Measurements from ENCODE around the gene MYO7B. TPM values are rescaled to one million over a fixed set of nuclear protein-coding genes. Genes with fewer than 3 reads are reported as not detected.

The MYO7B gene
- total RNA-seq, 4 donors from 2014 or later: 0.30 to 0.78 TPM; not detected in 2

GRCh38 chr2:127622561-127623387, 87.3 kb downstream of the MYO7B start:
- no peak overlapping the region for H3K27ac ChIP-seq
- 91 to 94% methylated on average over 20 to 21 of the region's 21 CpGs for WGBS, 2 donors
- no peaks in the 10 kb centered on the region for H3K9me3 ChIP-seq
- H3K4me3 ChIP-seq: no peak overlapping the region
- peak in 1 of 2 donors; percentile 5 for DNase-seq (ENCODE audit: low spot score in 2 of 2)
- no peaks in the 10 kb centered on the region for H3K36me3 ChIP-seq
- no peaks in the 10 kb centered on the region for H3K4me1 ChIP-seq
- H3K27me3 ChIP-seq: no peaks in the 10 kb centered on the region
- TF ChIP-seq CTCF (IDR thresholded peaks at IDR 0.05) (no peak), POLR2A (IDR thresholded peaks at IDR 0.05) (no peak), EP300 (IDR thresholded peaks at IDR 0.05) (no peak)

DNA sequence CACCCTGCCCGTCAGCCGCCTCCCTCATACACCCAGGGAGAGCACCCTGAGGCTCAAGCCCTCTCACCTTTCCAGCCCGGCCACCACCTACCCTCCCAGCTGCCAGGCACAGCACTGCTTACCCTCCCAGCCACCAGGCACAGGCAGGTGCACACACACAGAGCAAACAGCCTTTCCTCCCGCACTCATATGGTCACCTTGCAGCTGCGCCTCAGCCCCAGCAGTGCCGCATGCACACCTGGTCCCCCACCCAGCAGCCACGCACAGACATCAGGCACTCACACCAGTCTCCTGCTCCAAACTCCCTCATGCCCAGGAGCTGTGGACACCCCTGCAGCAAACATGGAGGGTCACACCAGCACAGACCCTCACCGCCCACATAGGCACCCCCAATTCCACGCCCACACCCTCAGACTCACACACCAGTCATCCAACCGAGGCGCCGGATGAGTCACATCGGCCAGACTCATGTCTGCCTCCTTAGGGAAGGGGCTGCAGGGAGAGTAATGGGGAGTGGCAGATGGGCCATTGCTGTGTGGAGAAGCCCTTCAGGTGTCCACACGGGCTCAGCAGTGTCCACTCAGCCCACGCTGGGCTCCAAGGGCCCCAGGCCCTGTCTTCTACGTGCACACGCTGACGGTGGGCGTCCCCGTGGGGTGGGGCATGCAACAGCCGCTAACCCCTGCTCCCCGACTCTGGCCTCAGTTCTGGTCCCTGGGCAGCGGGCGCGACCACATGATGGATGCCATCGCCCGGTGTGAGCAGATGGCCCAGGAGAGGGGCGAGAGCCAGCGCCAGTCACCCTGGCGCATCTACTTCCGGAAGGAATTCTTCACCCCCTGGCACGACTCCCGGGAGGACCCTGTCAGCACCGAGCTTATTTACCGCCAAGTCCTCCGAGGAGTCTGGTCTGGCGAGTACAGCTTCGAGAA, 88.2 kb downstream of the MYO7B start:
- Histone ChIP-seq H3K27ac (no peak overlapping the region), H3K4me1 (no peaks in the 10 kb centered on the region), H3K36me3 (no peaks in the 10 kb centered on the region), H3K27me3 (no peaks in the 10 kb centered on the region), H3K9me3 (no peaks in the 10 kb centered on the region), H3K4me3 (no peak overlapping the region)
- DNase-seq (ENCODE audit: low spot score in 2 of 2): peak in 1 of 2 donors; percentile 7
- 85 to 87% methylated on average over 18 to 24 of the region's 38 CpGs for WGBS, 2 donors
- no peak for TF ChIP-seq EP300 (IDR thresholded peaks at IDR 0.05)
- TF ChIP-seq POLR2A (IDR thresholded peaks at IDR 0.05): no peak
- no peak for TF ChIP-seq CTCF (IDR thresholded peaks at IDR 0.05)

GRCh38 chr2:127624320-127624755, 88.9 kb downstream of the MYO7B start:
- 88 to 98% methylated on average over 4 to 5 of the region's 5 CpGs for WGBS, 2 donors
- Histone ChIP-seq H3K4me1 (no peaks in the 10 kb centered on the region), H3K36me3 (no peaks in the 10 kb centered on the region), H3K27ac (no peak overlapping the region), H3K27me3 (no peaks in the 10 kb centered on the region), H3K4me3 (no peak overlapping the region), H3K9me3 (no peaks in the 10 kb centered on the region)
- no peak for DNase-seq (ENCODE audit: low spot score in 2 of 2)
- TF ChIP-seq EP300 (IDR thresholded peaks at IDR 0.05): no peak
- no peak for TF ChIP-seq POLR2A (IDR thresholded peaks at IDR 0.05)
- no peak for TF ChIP-seq CTCF (IDR thresholded peaks at IDR 0.05)

- H3K4me3 ChIP-seq: no peak overlapping the region
- no peak overlapping the region for H3K27ac ChIP-seq
- 88% methylated on average over 15 to 18 of the region's 23 CpGs for WGBS, 2 donors
- no peaks in the 10 kb centered on the region for H3K27me3 ChIP-seq
- no peak for TF ChIP-seq POLR2A (IDR thresholded peaks at IDR 0.05)
- TF ChIP-seq EP300 (IDR thresholded peaks at IDR 0.05): no peak
- no peak for TF ChIP-seq CTCF (IDR thresholded peaks at IDR 0.05)
- H3K4me1 ChIP-seq: no peaks in the 10 kb centered on the region
- H3K36me3 ChIP-seq: no peaks in the 10 kb centered on the region
- H3K9me3 ChIP-seq: no peaks in the 10 kb centered on the region
- no peak for DNase-seq (ENCODE audit: low spot score in 2 of 2)
Observed at GRCh38 chr2:127624756-127625571, 89.5 kb downstream of the MYO7B start.

Measured in tibial nerve (tissue), 4 donors.